Endometrium (tissue), 2 donors: ENCODE data around the gene HAPLN2.
"Not testable (repeated sequence)": the region's sequence is repeated elsewhere in the genome, so short reads cannot be mapped to it uniquely, and the experiment has no call there.

Source experiments
- FAIRE-seq: peaks from 2 replicates; lab custom pipeline; 2012; peaks lifted over from hg19 to GRCh38; lab: Jason Lieb, UNC
- donor health status: control.
- donor health status: control.

Gene HAPLN2

GRCh38 chr1:156592158-156592909, 26.9 kb upstream of the HAPLN2 start:
- no peak for FAIRE-seq

GRCh38 chr1:156592910-156593660, 26.1 kb upstream of the HAPLN2 start:
- no peak for FAIRE-seq

GRCh38 chr1:156593661-156593989, 25.6 kb upstream of the HAPLN2 start:
- FAIRE-seq = no peak

GRCh38 chr1:156594190-156594589, 25.0 kb upstream of the HAPLN2 start:
- no peak for FAIRE-seq

- FAIRE-seq = no peak
These were observed 24.2 kb upstream of the HAPLN2 start for GRCh38 chr1:156595016-156595415.

GRCh38 chr1:156596426-156596825, 22.8 kb upstream of the HAPLN2 start:
- FAIRE-seq = no peak

GRCh38 chr1:156598125-156598524, 21.1 kb upstream of the HAPLN2 start:
- FAIRE-seq = no peak

GRCh38 chr1:156598731-156599432, 20.3 kb upstream of the HAPLN2 start:
- FAIRE-seq = no peak

GRCh38 chr1:156599811-156600210, 19.4 kb upstream of the HAPLN2 start:
- FAIRE-seq = no peak

GRCh38 chr1:156600733-156601121, 18.5 kb upstream of the HAPLN2 start:
- FAIRE-seq = no peak

- no peak for FAIRE-seq
These were observed 17.9 kb upstream of the HAPLN2 start, which contains the start of gene GPATCH4 for GRCh38 chr1:156601122-156601830. Gene GPATCH4, minus strand, starts transcription at chr1:156601479.

- FAIRE-seq = no peak
These were observed 17.3 kb upstream of the HAPLN2 start for GRCh38 chr1:156601892-156602291.

- FAIRE-seq = no peak
These were observed 16.6 kb upstream of the HAPLN2 start for GRCh38 chr1:156602557-156602993.

GRCh38 chr1:156607344-156607743, 11.9 kb upstream of the HAPLN2 start:
- not testable (repeated sequence) for FAIRE-seq

- FAIRE-seq = peak; percentile 72
These were observed 11.1 kb upstream of the HAPLN2 start for GRCh38 chr1:156608036-156608674.

- no peak for FAIRE-seq
These were observed 10.2 kb upstream of the HAPLN2 start for GRCh38 chr1:156608981-156609380.

GRCh38 chr1:156610072-156610471, 9.1 kb upstream of the HAPLN2 start:
- not testable (repeated sequence) for FAIRE-seq

- FAIRE-seq = no peak
These were observed 6.5 kb upstream of the HAPLN2 start for GRCh38 chr1:156612666-156613065.

- no peak for FAIRE-seq
These were observed 3.3 kb upstream of the HAPLN2 start for GRCh38 chr1:156615946-156616345.

- peak; percentile 96 for FAIRE-seq
These were observed 2.8 kb upstream of the HAPLN2 start for GRCh38 chr1:156616463-156616862.

- FAIRE-seq = no peak
These were observed 354 bp downstream of the HAPLN2 start for GRCh38 chr1:156619582-156619955.
